Ureter (tissue), 1 donor: ENCODE data around the gene EEA1. TPM values are rescaled to one million over a fixed set of nuclear protein-coding genes. Genes with fewer than 3 reads are reported as not detected.

ENCODE experiments used
- DNase-seq: peaks from one replicate; pipeline ENCODE4 v3.0.0-alpha.2; 2020; ENCODE audit warnings: low spot score
- total RNA-seq: library from RNA; stranded (reverse); gene quantifications from one replicate; pipeline ENCODE4 v1.2.4, GENCODE V29; 2023
- donor health status: DM: yes; HTN: yes; CAD: no.

EEA1 gene
- total RNA-seq, 1 donor from 2014 or later = 46.3 TPM

- no peak for DNase-seq
These were observed 8.9 kb upstream of the EEA1 start for GRCh38 chr12:92938018-92938417.

GRCh38 chr12:92933606-92934005, 4.5 kb upstream of the EEA1 start:
- DNase-seq = no peak

GRCh38 chr12:92930421-92930820, 1.3 kb upstream of the EEA1 start:
- DNase-seq = no peak

GRCh38 chr12:92929983-92930382, 888 bp upstream of the EEA1 start:
- no peak for DNase-seq

- peak; percentile 56 for DNase-seq
These were observed 604 bp downstream of the EEA1 start for GRCh38 chr12:92928421-92928961.

- no peak for DNase-seq
These were observed 1.4 kb downstream of the EEA1 start for GRCh38 chr12:92927436-92928281.

- DNase-seq = no peak
These were observed 2.0 kb downstream of the EEA1 start for GRCh38 chr12:92927055-92927435.

GRCh38 chr12:92926549-92926948, 2.5 kb downstream of the EEA1 start:
- DNase-seq = no peak

- no peak for DNase-seq
These were observed 7.2 kb downstream of the EEA1 start for GRCh38 chr12:92921877-92922276.

GRCh38 chr12:92915365-92915764, 13.7 kb downstream of the EEA1 start:
- DNase-seq = no peak

- no peak for DNase-seq
These were observed 14.9 kb downstream of the EEA1 start for GRCh38 chr12:92914170-92914569.

GRCh38 chr12:92912672-92913071, 16.4 kb downstream of the EEA1 start:
- DNase-seq = no peak

- no peak for DNase-seq
These were observed 17.0 kb downstream of the EEA1 start for GRCh38 chr12:92912052-92912451.

- DNase-seq = no peak
These were observed 17.8 kb downstream of the EEA1 start for GRCh38 chr12:92911339-92911738.

GRCh38 chr12:92908108-92908507, 21.0 kb downstream of the EEA1 start:
- no peak for DNase-seq

GRCh38 chr12:92905811-92906554, 23.1 kb downstream of the EEA1 start:
- DNase-seq = no peak

- no peak for DNase-seq
These were observed 23.8 kb downstream of the EEA1 start for GRCh38 chr12:92905258-92905810.

GRCh38 chr12:92900941-92901340, 28.2 kb downstream of the EEA1 start:
- no peak for DNase-seq

- DNase-seq = peak; percentile 74
These were observed 29.6 kb downstream of the EEA1 start for GRCh38 chr12:92899386-92900001.

GRCh38 chr12:92898755-92899154, 30.3 kb downstream of the EEA1 start:
- DNase-seq = no peak

GRCh38 chr12:92897844-92898243, 31.3 kb downstream of the EEA1 start:
- DNase-seq = no peak

GRCh38 chr12:92890601-92891106, 38.4 kb downstream of the EEA1 start:
- no peak for DNase-seq
